Measurements from ENCODE around the gene TSPAN4. TPM values are rescaled to one million over a fixed set of nuclear protein-coding genes. Genes with fewer than 3 reads are reported as not detected.

TSPAN4 gene
- total RNA-seq, 1 donor from 2014 or later, result 42.3 TPM

DNA sequence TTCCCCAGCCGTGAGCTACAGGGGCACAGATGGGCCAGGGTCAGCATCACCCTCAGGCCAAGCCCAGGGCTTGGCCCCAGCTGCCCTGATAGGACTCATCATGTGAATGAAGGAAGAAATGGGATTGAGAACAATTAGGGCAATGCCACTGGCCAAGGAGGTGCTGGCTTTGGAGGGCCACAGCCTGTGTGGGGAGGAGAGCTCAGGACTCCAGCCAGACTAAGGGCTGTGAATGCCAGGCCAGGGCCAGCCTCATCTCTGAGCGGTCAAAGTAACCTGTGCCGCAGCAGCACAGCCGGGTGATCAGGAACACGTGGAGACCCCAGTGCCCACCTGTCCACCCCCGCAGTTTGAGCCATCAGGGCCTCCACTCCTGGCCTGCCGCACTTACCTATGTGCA is 57.9 kb downstream of the TSPAN4 start:
- no peak overlapping the region for H3K9ac ChIP-seq (ENCODE audit: low read depth in 1 of 3, low read length in 3 of 3)
- no peaks in the 10 kb centered on the region for H3K27me3 ChIP-seq (ENCODE audit: control insufficient read depth in 3 of 3, insufficient read depth in 3 of 3, low read length in 3 of 3)
- peaks cover 55 to 66% (median 65%) of the 10 kb centered on the region in 3 donors for H3K36me3 ChIP-seq (ENCODE audit: control insufficient read depth in 3 of 3, insufficient read depth in 3 of 3, low read length in 3 of 3)

GRCh38 chr11:901452-902061 is 58.9 kb downstream of the TSPAN4 start:
- Histone ChIP-seq H3K36me3 (ENCODE audit: control insufficient read depth in 3 of 3, insufficient read depth in 3 of 3, low read length in 3 of 3) (peaks cover 57 to 66% (median 65%) of the 10 kb centered on the region in 3 donors), H3K4me1 (ENCODE audit: control insufficient read depth in 3 of 3, insufficient read depth in 3 of 3, low read length in 3 of 3) (no peaks in the 10 kb centered on the region)

More for the DNA sequence above, 57.9 kb downstream of the TSPAN4 start:
- no peak overlapping the region for H3K27ac ChIP-seq (ENCODE audit: low read depth, low read length)
- no peaks in the 10 kb centered on the region for H3K9me3 ChIP-seq (ENCODE audit: control insufficient read depth in 3 of 3, low read length in 3 of 3)
- H3K4me1 ChIP-seq (ENCODE audit: control insufficient read depth in 3 of 3, insufficient read depth in 3 of 3, low read length in 3 of 3), result peaks cover 0 to 2% (median 0%) of the 10 kb centered on the region in 3 donors
- H3K4me3 ChIP-seq (ENCODE audit: low read length in 3 of 3), result no peak overlapping the region

DNA sequence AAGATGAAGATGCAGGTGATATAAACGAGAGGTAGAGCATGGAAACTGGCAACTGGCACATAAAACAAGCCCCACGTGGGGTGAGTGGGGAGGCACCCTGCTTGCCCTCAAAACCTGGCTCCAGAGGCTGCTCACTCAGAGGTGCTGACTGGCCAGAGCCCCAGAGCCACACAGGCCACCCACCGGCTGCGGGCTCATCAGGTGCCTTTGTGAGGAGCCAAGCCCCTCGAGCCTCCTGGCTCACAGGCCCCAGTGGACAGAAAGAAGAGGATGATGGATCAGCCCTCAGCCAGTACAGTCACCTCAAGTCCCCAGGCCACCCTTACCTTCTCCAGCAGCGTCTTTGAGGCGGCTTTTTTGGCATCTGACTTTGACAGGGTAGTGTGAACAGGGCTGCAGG is 61.7 kb downstream of the TSPAN4 start:
- no peak overlapping the region for H3K27ac ChIP-seq (ENCODE audit: low read depth, low read length)
- no peak overlapping the region for H3K9ac ChIP-seq (ENCODE audit: low read depth in 1 of 3, low read length in 3 of 3)
- peaks cover 48 to 55% (median 52%) of the 10 kb centered on the region in 3 donors for H3K36me3 ChIP-seq (ENCODE audit: control insufficient read depth in 3 of 3, insufficient read depth in 3 of 3, low read length in 3 of 3)
- H3K27me3 ChIP-seq (ENCODE audit: control insufficient read depth in 3 of 3, insufficient read depth in 3 of 3, low read length in 3 of 3), result no peaks in the 10 kb centered on the region
- no peak overlapping the region for H3K4me3 ChIP-seq (ENCODE audit: low read length in 3 of 3)
- peaks cover 2 to 11% (median 2%) of the 10 kb centered on the region in 3 donors for H3K4me1 ChIP-seq (ENCODE audit: control insufficient read depth in 3 of 3, insufficient read depth in 3 of 3, low read length in 3 of 3)
- H3K9me3 ChIP-seq (ENCODE audit: control insufficient read depth in 3 of 3, low read length in 3 of 3), result no peaks in the 10 kb centered on the region

More at GRCh38 chr11:901452-902061, 58.9 kb downstream of the TSPAN4 start:
- no peak overlapping the region for H3K4me3 ChIP-seq (ENCODE audit: low read length in 3 of 3)
- no peaks in the 10 kb centered on the region for H3K9me3 ChIP-seq (ENCODE audit: control insufficient read depth in 3 of 3, low read length in 3 of 3)
- no peaks in the 10 kb centered on the region for H3K27me3 ChIP-seq (ENCODE audit: control insufficient read depth in 3 of 3, insufficient read depth in 3 of 3, low read length in 3 of 3)
- H3K27ac ChIP-seq (ENCODE audit: low read depth, low read length), result no peak overlapping the region
- H3K9ac ChIP-seq (ENCODE audit: low read depth in 1 of 3, low read length in 3 of 3), result no peak overlapping the region

DNA sequence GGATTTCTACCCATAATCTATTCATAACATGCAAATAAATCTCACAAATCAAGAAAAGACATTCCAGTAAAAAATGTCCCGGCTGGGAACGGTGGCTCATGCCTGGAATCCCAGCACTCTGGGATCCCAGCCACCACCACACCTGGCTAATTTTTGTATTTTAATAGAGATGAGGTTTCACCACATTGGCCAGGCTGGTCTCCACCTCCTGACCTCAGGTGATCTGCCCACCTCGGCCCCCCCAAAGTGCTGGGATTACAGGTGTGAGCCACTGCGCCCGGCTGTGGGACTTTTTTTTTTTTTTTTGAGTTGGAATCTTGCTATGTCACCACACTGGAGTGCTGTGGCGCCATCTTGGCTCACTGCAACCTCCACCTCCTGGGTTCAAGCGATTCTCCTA is 63.3 kb downstream of the TSPAN4 start:
- Histone ChIP-seq H3K27ac (ENCODE audit: low read depth, low read length) (no peak overlapping the region), H3K9me3 (ENCODE audit: control insufficient read depth in 3 of 3, low read length in 3 of 3) (no peaks in the 10 kb centered on the region), H3K27me3 (ENCODE audit: control insufficient read depth in 3 of 3, insufficient read depth in 3 of 3, low read length in 3 of 3) (no peaks in the 10 kb centered on the region), H3K9ac (ENCODE audit: low read depth in 1 of 3, low read length in 3 of 3) (no peak overlapping the region), H3K4me3 (ENCODE audit: low read length in 3 of 3) (no peak overlapping the region), H3K36me3 (ENCODE audit: control insufficient read depth in 3 of 3, insufficient read depth in 3 of 3, low read length in 3 of 3) (peaks cover 32 to 39% (median 37%) of the 10 kb centered on the region in 3 donors), H3K4me1 (ENCODE audit: control insufficient read depth in 3 of 3, insufficient read depth in 3 of 3, low read length in 3 of 3) (peaks cover 10 to 20% (median 11%) of the 10 kb centered on the region in 3 donors)

DNA sequence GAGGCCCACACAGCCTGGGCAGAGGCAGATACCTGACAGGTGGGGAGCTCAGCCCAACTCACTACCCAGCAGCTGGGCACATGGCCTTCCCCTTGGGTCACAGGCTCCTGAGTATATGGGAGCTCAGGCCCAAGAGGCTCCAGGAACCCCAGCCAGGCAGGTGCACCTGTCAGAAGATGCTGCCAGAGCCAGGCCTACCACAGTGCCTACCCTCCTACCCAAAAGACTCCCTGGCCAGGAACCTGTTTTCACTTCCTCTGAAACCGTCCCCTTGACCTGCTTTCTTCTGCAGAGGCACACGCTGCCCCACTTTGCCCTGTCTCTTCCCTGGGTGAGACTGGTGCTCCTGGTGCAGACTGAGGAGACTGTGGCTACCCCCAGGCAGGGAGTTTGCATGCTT is 65.0 kb downstream of the TSPAN4 start:
- Histone ChIP-seq H3K4me3 (ENCODE audit: low read length in 3 of 3) (no peak overlapping the region), H3K36me3 (ENCODE audit: control insufficient read depth in 3 of 3, insufficient read depth in 3 of 3, low read length in 3 of 3) (peaks cover 17 to 22% (median 21%) of the 10 kb centered on the region in 3 donors), H3K27me3 (ENCODE audit: control insufficient read depth in 3 of 3, insufficient read depth in 3 of 3, low read length in 3 of 3) (no peaks in the 10 kb centered on the region), H3K9me3 (ENCODE audit: control insufficient read depth in 3 of 3, low read length in 3 of 3) (no peaks in the 10 kb centered on the region), H3K4me1 (ENCODE audit: control insufficient read depth in 3 of 3, insufficient read depth in 3 of 3, low read length in 3 of 3) (peaks cover 15 to 29% (median 19%) of the 10 kb centered on the region in 3 donors), H3K9ac (ENCODE audit: low read depth in 1 of 3, low read length in 3 of 3) (peak overlapping the region in 1 of 3 donors; percentile 50), H3K27ac (ENCODE audit: low read depth, low read length) (no peak overlapping the region)

DNA sequence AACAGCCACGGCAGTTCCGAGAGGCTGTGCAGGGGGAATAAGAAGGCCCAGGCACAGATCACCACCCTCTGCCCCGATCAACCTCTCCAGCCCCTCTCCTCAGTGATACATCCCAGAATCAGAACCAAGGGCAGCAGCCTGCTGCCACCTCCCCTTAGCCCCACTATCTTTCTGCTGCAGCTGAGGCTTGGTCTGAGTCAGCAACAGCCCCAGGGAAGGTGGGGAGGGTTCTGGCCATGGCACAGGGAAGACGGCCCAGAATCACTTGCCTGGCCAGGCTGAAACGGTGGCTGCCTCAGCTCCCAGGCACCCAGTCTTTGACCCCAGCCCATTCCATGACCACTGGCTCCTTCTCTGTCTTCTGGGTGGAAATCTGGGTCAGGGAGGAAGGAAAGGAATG is 65.6 kb downstream of the TSPAN4 start:
- Histone ChIP-seq H3K27me3 (ENCODE audit: control insufficient read depth in 3 of 3, insufficient read depth in 3 of 3, low read length in 3 of 3) (no peaks in the 10 kb centered on the region), H3K4me3 (ENCODE audit: low read length in 3 of 3) (no peak overlapping the region)

GRCh38 chr11:909406-909805 is 66.8 kb downstream of the TSPAN4 start:
- no peaks in the 10 kb centered on the region for H3K27me3 ChIP-seq (ENCODE audit: control insufficient read depth in 3 of 3, insufficient read depth in 3 of 3, low read length in 3 of 3)
- peak overlapping the region in 1 of 3 donors; percentile 89 for H3K9ac ChIP-seq (ENCODE audit: low read depth in 1 of 3, low read length in 3 of 3)
- H3K4me1 ChIP-seq (ENCODE audit: control insufficient read depth in 3 of 3, insufficient read depth in 3 of 3, low read length in 3 of 3), result peaks cover 15 to 29% (median 19%) of the 10 kb centered on the region in 3 donors
- no peak overlapping the region for H3K27ac ChIP-seq (ENCODE audit: low read depth, low read length)
- no peaks in the 10 kb centered on the region for H3K9me3 ChIP-seq (ENCODE audit: control insufficient read depth in 3 of 3, low read length in 3 of 3)
- peak overlapping the region in 2 of 3 donors; percentile 2 to 17 for H3K4me3 ChIP-seq (ENCODE audit: low read length in 3 of 3)
- peaks cover 4 to 8% (median 7%) of the 10 kb centered on the region in 3 donors for H3K36me3 ChIP-seq (ENCODE audit: control insufficient read depth in 3 of 3, insufficient read depth in 3 of 3, low read length in 3 of 3)

More for the DNA sequence above, 65.6 kb downstream of the TSPAN4 start:
- Histone ChIP-seq H3K27ac (ENCODE audit: low read depth, low read length) (no peak overlapping the region), H3K9me3 (ENCODE audit: control insufficient read depth in 3 of 3, low read length in 3 of 3) (no peaks in the 10 kb centered on the region), H3K4me1 (ENCODE audit: control insufficient read depth in 3 of 3, insufficient read depth in 3 of 3, low read length in 3 of 3) (peaks cover 15 to 29% (median 19%) of the 10 kb centered on the region in 3 donors), H3K36me3 (ENCODE audit: control insufficient read depth in 3 of 3, insufficient read depth in 3 of 3, low read length in 3 of 3) (peaks cover 11 to 16% (median 15%) of the 10 kb centered on the region in 3 donors), H3K9ac (ENCODE audit: low read depth in 1 of 3, low read length in 3 of 3) (peak overlapping the region in 1 of 3 donors; percentile 50)

GRCh38 chr11:910044-910588 is 67.5 kb downstream of the TSPAN4 start:
- peaks cover 0 to 6% (median 3%) of the 10 kb centered on the region in 3 donors for H3K36me3 ChIP-seq (ENCODE audit: control insufficient read depth in 3 of 3, insufficient read depth in 3 of 3, low read length in 3 of 3)
- no peaks in the 10 kb centered on the region for H3K27me3 ChIP-seq (ENCODE audit: control insufficient read depth in 3 of 3, insufficient read depth in 3 of 3, low read length in 3 of 3)
- no peaks in the 10 kb centered on the region for H3K9me3 ChIP-seq (ENCODE audit: control insufficient read depth in 3 of 3, low read length in 3 of 3)
- peak overlapping the region; percentile 79 to 89 (median 81) for H3K9ac ChIP-seq (ENCODE audit: low read depth in 1 of 3, low read length in 3 of 3)
- peak overlapping the region; percentile 58 for H3K27ac ChIP-seq (ENCODE audit: low read depth, low read length)
- H3K4me1 ChIP-seq (ENCODE audit: control insufficient read depth in 3 of 3, insufficient read depth in 3 of 3, low read length in 3 of 3), result peaks cover 15 to 29% (median 19%) of the 10 kb centered on the region in 3 donors
- H3K4me3 ChIP-seq (ENCODE audit: low read length in 3 of 3), result peak overlapping the region; percentile 74 to 86 (median 85)

DNA sequence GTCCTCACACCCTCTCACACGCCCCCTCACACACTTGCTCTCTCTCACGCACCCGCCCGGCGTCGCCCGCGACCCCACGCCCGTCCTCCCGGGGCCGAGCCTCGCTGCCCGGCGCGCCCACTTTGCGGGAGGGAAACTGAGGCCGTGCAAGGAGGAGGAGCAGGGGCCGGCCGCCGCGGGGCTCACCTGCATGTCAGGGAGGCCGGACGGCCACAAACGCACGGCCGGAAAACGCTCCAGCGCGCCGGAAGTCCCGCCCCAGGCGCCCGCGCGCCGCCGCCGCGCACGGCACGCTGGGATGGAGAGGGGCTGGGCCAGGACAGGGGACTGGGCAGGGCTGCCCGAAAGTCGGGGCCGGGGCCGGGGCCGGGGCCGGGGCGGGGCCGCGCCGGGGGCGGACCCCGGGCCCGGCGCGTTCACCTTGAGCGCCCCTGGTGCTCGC is 68.0 kb downstream of the TSPAN4 start, which contains the start of gene CHID1:
Gene CHID1, minus strand, starts transcription at position 222 of the 442 bp plus-strand sequence. CDS start 5,994 bp downstream, outside the sequence.
- H3K4me3 ChIP-seq (ENCODE audit: low read length in 3 of 3), result peak within 1 kb of the TSS; percentile 74 to 86 (median 85)
- H3K4me1 ChIP-seq (ENCODE audit: control insufficient read depth in 3 of 3, insufficient read depth in 3 of 3, low read length in 3 of 3), result peaks cover 15 to 29% (median 19%) of the 10 kb centered on the region in 3 donors
- peak within 1 kb of the TSS; percentile 82 to 94 (median 88) for H3K9ac ChIP-seq (ENCODE audit: low read depth in 1 of 3, low read length in 3 of 3)

More for the DNA sequence above, 68.0 kb downstream of the TSPAN4 start, which contains the start of gene CHID1:
- no peaks in the 10 kb centered on the region for H3K27me3 ChIP-seq (ENCODE audit: control insufficient read depth in 3 of 3, insufficient read depth in 3 of 3, low read length in 3 of 3)
- H3K27ac ChIP-seq (ENCODE audit: low read depth, low read length), result peak within 1 kb of the TSS; percentile 83
- H3K9me3 ChIP-seq (ENCODE audit: control insufficient read depth in 3 of 3, low read length in 3 of 3), result no peaks in the 10 kb centered on the region
- peaks cover 0 to 6% (median 3%) of the 10 kb centered on the region in 3 donors for H3K36me3 ChIP-seq (ENCODE audit: control insufficient read depth in 3 of 3, insufficient read depth in 3 of 3, low read length in 3 of 3)

All from skeletal muscle tissue (tissue), 4 donors.